IMR-90 (cell line): ENCODE measurements around the gene KRTAP5-9. TPM values are rescaled to one million over a fixed set of nuclear protein-coding genes. Genes with fewer than 3 reads are reported as not detected.

Source experiments
- ATAC-seq: fragments of 200-7000 bp; cut with Tn5 transposase; 2 replicates; pipeline ENCODE4 v1.9.1; 2020; ENCODE audit warnings: low read depth, mild to moderate bottlenecking, moderate library complexity
- BruUV-seq: library from RNA; stranded (reverse); fragments of 400-500 nt; replicated peaks from 2 replicates; lab custom pipeline; 2021; lab: Mats Ljungman, UMichigan
- CTCF ChIA-PET: fragments of 300-600 bp; formaldehyde crosslinking; extraction: SDS; loops from one replicate; lab custom pipeline; 2021; ENCODE audit warnings: antibody characterized with exemption; lab: Yijun Ruan, JAX
- POLR2A ChIA-PET: fragments of 300-600 bp; sonication (Branson Sonifier 250); formaldehyde crosslinking; loops from one replicate; lab custom pipeline; 2022; ENCODE audit warnings: antibody characterized with exemption; ENCODE audit not compliant: unreplicated experiment; lab: Charles Lee
- DNase-seq: peaks from one replicate; pipeline ENCODE4 v3.0.0; 2013
- H2AFZ ChIP-seq: replicated peaks from 2 replicates; pipeline ENCODE3; 2013; ENCODE audit warnings: low read length, mild to moderate bottlenecking; ENCODE audit not compliant: poor library complexity
- H2AK5ac ChIP-seq: 2 replicates; pipeline ENCODE4 v1.6.1; 2013; ENCODE audit warnings: low read depth, low read length, inconsistent platforms
- H2AK9ac ChIP-seq: replicated peaks from 2 replicates; pipeline ENCODE3; 2013; ENCODE audit warnings: mild to moderate bottlenecking, low read depth, low read length, moderate library complexity; ENCODE audit not compliant: poor library complexity
- H2BK120ac ChIP-seq: 2 replicates; pipeline ENCODE4 v1.6.1; 2013; ENCODE audit warnings: low read depth, low read length, inconsistent platforms
- H2BK15ac ChIP-seq: 3 replicates; pipeline ENCODE4 v1.6.1; 2013; ENCODE audit warnings: low read depth, low read length, inconsistent platforms
- H2BK20ac ChIP-seq: 2 replicates; pipeline ENCODE4 v1.6.1; 2013; ENCODE audit warnings: low read depth, mild to moderate bottlenecking, inconsistent platforms, low read length, moderate library complexity
- H2BK5ac ChIP-seq: 2 replicates; pipeline ENCODE4 v1.6.1; 2013; ENCODE audit warnings: mild to moderate bottlenecking, low read depth, low read length, inconsistent platforms; ENCODE audit not compliant: poor library complexity, severe bottlenecking
- H3K14ac ChIP-seq: replicated peaks from 2 replicates; pipeline ENCODE4 v1.6.1; 2013; ENCODE audit warnings: low read depth, low read length, inconsistent platforms
- H3K18ac ChIP-seq: 2 replicates; pipeline ENCODE4 v1.6.1; 2013; ENCODE audit warnings: low read depth, low read length, control low read depth
- H3K23ac ChIP-seq: 2 replicates; pipeline ENCODE4 v1.6.1; 2013; ENCODE audit warnings: low read depth, low read length, inconsistent platforms
- H3K27ac ChIP-seq: 2 replicates; pipeline ENCODE4 v1.5.1; 2013; ENCODE audit warnings: mild to moderate bottlenecking, control low read depth, low read length; ENCODE audit not compliant: insufficient read depth
- H3K27me3 ChIP-seq: 2 replicates; pipeline ENCODE4 v1.6.1; 2013; ENCODE audit warnings: low read length; ENCODE audit not compliant: control insufficient read depth, insufficient read depth
- H3K36me3 ChIP-seq: 2 replicates; pipeline ENCODE4 v1.6.1; 2013; ENCODE audit warnings: low read length, mixed read lengths; ENCODE audit not compliant: control insufficient read depth, insufficient read depth
- H3K4ac ChIP-seq: 2 replicates; pipeline ENCODE4 v1.6.1; 2013; ENCODE audit warnings: low read depth, low read length, inconsistent platforms
- H3K4me1 ChIP-seq: 2 replicates; pipeline ENCODE4 v1.6.1; 2013; ENCODE audit warnings: low read length, mixed read lengths; ENCODE audit not compliant: control insufficient read depth, insufficient read depth
- H3K4me2 ChIP-seq: 2 replicates; pipeline ENCODE4 v1.6.1; 2013; ENCODE audit warnings: low read depth, mild to moderate bottlenecking, control low read depth, low read length, moderate library complexity
- H3K4me3 ChIP-seq: 2 replicates; pipeline ENCODE4 v1.5.1; 2013; ENCODE audit warnings: low read depth, mild to moderate bottlenecking, control low read depth, low read length, moderate library complexity; ENCODE audit not compliant: insufficient read depth
- H3K56ac ChIP-seq: 2 replicates; pipeline ENCODE4 v1.6.1; 2013; ENCODE audit warnings: low read length, inconsistent platforms; ENCODE audit not compliant: insufficient read depth; ENCODE audit errors: extremely low read depth
- H3K79me1 ChIP-seq, 2 experiments: 2 replicates each; pipeline ENCODE4 v1.6.1; 2013; ENCODE audit warnings: low read length in 2 of 2, inconsistent platforms in 1 of 2, low read depth in 1 of 2
- H3K9ac ChIP-seq: 2 replicates; pipeline ENCODE4 v1.6.1; 2013; ENCODE audit warnings: low read depth, low read length, control low read depth
- H3K9me1 ChIP-seq: 2 replicates; pipeline ENCODE4 v1.6.1; 2013; ENCODE audit warnings: low read length, inconsistent platforms; ENCODE audit not compliant: insufficient read depth
- H3K9me3 ChIP-seq: 2 replicates; pipeline ENCODE4 v1.6.1; 2013; ENCODE audit warnings: low read length; ENCODE audit not compliant: control insufficient read depth, insufficient read depth
- H4K20me1 ChIP-seq: 2 replicates; pipeline ENCODE4 v1.6.1; 2013; ENCODE audit warnings: low read length, inconsistent platforms; ENCODE audit not compliant: insufficient read depth
- H4K5ac ChIP-seq: 2 replicates; pipeline ENCODE4 v1.6.1; 2013; ENCODE audit warnings: mild to moderate bottlenecking, low read depth, low read length, control low read depth
- H4K8ac ChIP-seq, 2 experiments: 2 replicates each; pipeline ENCODE4 v1.6.1; 2013; ENCODE audit warnings: low read depth in 2 of 2, low read length in 2 of 2, control low read depth in 1 of 2, inconsistent platforms in 1 of 2
- H4K91ac ChIP-seq: 2 replicates; pipeline ENCODE4 v1.6.1; 2013; ENCODE audit warnings: low read depth, low read length, inconsistent platforms; ENCODE audit not compliant: insufficient read depth
- BHLHE40 ChIP-seq: fragments of 150-350 bp; IDR thresholded peaks from 2 replicates; pipeline ENCODE4 v1.6.1; 2016; ENCODE audit warnings: mild to moderate bottlenecking, low read depth, low read length
- CEBPB ChIP-seq: IDR thresholded peaks from 2 replicates; pipeline ENCODE4 v1.6.1; 2012; ENCODE audit warnings: low read depth, low read length, improper control_type of control experiment
- CHD1 ChIP-seq: IDR thresholded peaks from 2 replicates; pipeline ENCODE4 v1.6.1; 2012; ENCODE audit warnings: low read depth, low read length, improper control_type of control experiment
- CTCF ChIP-seq: conservative IDR thresholded peaks from 2 replicates; pipeline ENCODE4 v1.5.1; 2012; ENCODE audit warnings: mild to moderate bottlenecking, low read depth, low read length, improper control_type of control experiment
- FOS ChIP-seq: fragments of 150-350 bp; IDR thresholded peaks from 2 replicates; pipeline ENCODE4 v1.6.1; 2016; ENCODE audit warnings: low read depth, low read length
- MAFK ChIP-seq: IDR thresholded peaks from 2 replicates; pipeline ENCODE4 v1.6.1; 2012; ENCODE audit warnings: low read depth, low read length, improper control_type of control experiment
- MAZ ChIP-seq: IDR thresholded peaks from 2 replicates; pipeline ENCODE4 v1.6.1; 2012; ENCODE audit warnings: low read depth, mild to moderate bottlenecking, low read length, improper control_type of control experiment, moderate library complexity, borderline replicate concordance
- MXI1 ChIP-seq: IDR thresholded peaks from 2 replicates; pipeline ENCODE4 v1.6.1; 2012; ENCODE audit warnings: low read depth, mild to moderate bottlenecking, low read length, moderate library complexity, borderline replicate concordance
- NFE2L2 ChIP-seq: fragments of 150-350 bp; IDR thresholded peaks from 2 replicates; pipeline ENCODE4 v1.6.1; 2016; ENCODE audit warnings: low read depth, mild to moderate bottlenecking, low read length
- POLR2A ChIP-seq: IDR thresholded peaks from 2 replicates; pipeline ENCODE4 v1.6.1; 2012; ENCODE audit warnings: mild to moderate bottlenecking, low read depth, low read length
- RAD21 ChIP-seq: IDR thresholded peaks from 2 replicates; pipeline ENCODE4 v1.6.1; 2012; ENCODE audit warnings: low read length, improper control_type of control experiment
- RCOR1 ChIP-seq: IDR thresholded peaks from 2 replicates; pipeline ENCODE4 v1.6.1; 2012; ENCODE audit warnings: mild to moderate bottlenecking, low read length, improper control_type of control experiment; ENCODE audit not compliant: insufficient replicate concordance
- RFX5 ChIP-seq: IDR thresholded peaks from 2 replicates; pipeline ENCODE4 v1.8.0; 2012; ENCODE audit warnings: low read depth, mild to moderate bottlenecking, low read length, moderate library complexity
- SMC3 ChIP-seq: fragments of 150-350 bp; IDR thresholded peaks from 2 replicates; pipeline ENCODE4 v1.6.1; 2016; ENCODE audit warnings: low read depth, mild to moderate bottlenecking, antibody characterized with exemption, low read length, moderate library complexity
- USF2 ChIP-seq: fragments of 150-350 bp; IDR thresholded peaks from 2 replicates; pipeline ENCODE4 v1.6.1; 2017; ENCODE audit warnings: mild to moderate bottlenecking, antibody characterized with exemption, low read length, low read depth
- WGBS, 2 experiments: methylation state at CpG; one replicate each; pipeline versions ENCODE4 v1.1.5 to v1.1.7; 2013; ENCODE audit warnings: missing lambda C conversion rate in 2 of 2; ENCODE audit not compliant: insufficient read length in 1 of 2; ENCODE audit errors: extremely low coverage in 2 of 2; 5-methylcytosine and 5-hydroxymethylcytosine counted together
- dilution Hi-C: fragments of 300-500 bp; cut with HindIII; formaldehyde crosslinking; loops from one replicate; pipeline ENCODE4 v1.14.3; 2018; ENCODE audit warnings: low sequenced_read_pairs; ENCODE audit not compliant: unreplicated experiment
- in situ Hi-C: fragments of 300-500 bp; cut with MboI; formaldehyde crosslinking; loops from 3 replicates; pipeline ENCODE4 v1.14.3; 2019; ENCODE audit warnings: low sequenced_read_pairs, inconsistent platforms, mixed read lengths
- intact Hi-C: fragments of 100-400 bp; cut with micrococcal nuclease; formaldehyde crosslinking; loops from 2 replicates; pipeline ENCODE4 v1.10.0; 2022
- polyA plus RNA-seq, 3 experiments: library from polyadenylated mRNA; depleted of rRNA; stranded (reverse); fragments of >200 nt; gene quantifications; 2 replicates each; pipeline ENCODE4 v1.2.3, GENCODE V29; 2012; ENCODE audit warnings: low replicate concordance in 1 of 3
- total RNA-seq: library from RNA; depleted of rRNA; stranded (reverse); fragments of >200 nt; gene quantifications from 2 replicates; pipeline ENCODE4 v1.2.3, GENCODE V29; 2012
- TF ChIP-seq, protein P1 (sequence below): fragments of 150-350 bp; IDR thresholded peaks from 2 replicates; pipeline ENCODE4 v1.6.1; 2016; ENCODE audit warnings: low read depth, mild to moderate bottlenecking, low read length, moderate library complexity, borderline replicate concordance

KRTAP5-9 gene
- total and polyA plus RNA-seq, 2 of the 4 experiments (the other 2 are of a cell fraction): 0.09 TPM; not detected in 1

- Histone ChIP-seq H3K4me2 (no peak overlapping the region), H3K27me3 (no peaks in the 10 kb centered on the region), H3K9ac (no peak overlapping the region), H3K4me1 (no peaks in the 10 kb centered on the region), H3K79me1 (no peaks in the 10 kb centered on the region), H2AK9ac (no peak overlapping the region), H3K18ac (no peak overlapping the region), H4K5ac (no peak overlapping the region), H4K20me1 (no peaks in the 10 kb centered on the region), H3K27ac (no peak overlapping the region), H3K9me3 (peaks cover 11% of the 10 kb centered on the region), H2BK20ac (no peak overlapping the region), H3K23ac (no peak overlapping the region), H2BK120ac (no peak overlapping the region), H3K56ac (no peak overlapping the region), H2AK5ac (no peak overlapping the region), H2BK5ac (no peak overlapping the region), H3K9me1 (no peaks in the 10 kb centered on the region), H2BK15ac (no peak overlapping the region), H3K36me3 (peaks cover 19% of the 10 kb centered on the region), H3K14ac (no peak overlapping the region), H2AFZ (no peak overlapping the region), H4K8ac (no peak overlapping the region), H3K4me3 (no peak overlapping the region), H3K4ac (no peak overlapping the region), H4K91ac (no peak overlapping the region)
- ATAC-seq: no peak
- POLR2A ChIA-PET: no interaction called here
- no TSS peak for BruUV-seq
- CTCF ChIA-PET: no interaction called here
- intact Hi-C loops (no loop called here), in situ Hi-C loops (no loop called here), dilution Hi-C loops (no loop called here)
- no peak for DNase-seq
- no peak for TF ChIP-seq FOS
- TF ChIP-seq RFX5: no peak
- no peak for TF ChIP-seq CHD1
- TF ChIP-seq NFE2L2: no peak
- TF ChIP-seq POLR2A: no peak
- TF ChIP-seq RCOR1: no peak
- TF ChIP-seq BHLHE40: no peak
- TF ChIP-seq USF2: no peak
- TF ChIP-seq MAZ: no peak
- no peak for TF ChIP-seq SMC3
- no peak for TF ChIP-seq RAD21
- TF ChIP-seq MXI1: no peak
- TF ChIP-seq, protein P1, sequence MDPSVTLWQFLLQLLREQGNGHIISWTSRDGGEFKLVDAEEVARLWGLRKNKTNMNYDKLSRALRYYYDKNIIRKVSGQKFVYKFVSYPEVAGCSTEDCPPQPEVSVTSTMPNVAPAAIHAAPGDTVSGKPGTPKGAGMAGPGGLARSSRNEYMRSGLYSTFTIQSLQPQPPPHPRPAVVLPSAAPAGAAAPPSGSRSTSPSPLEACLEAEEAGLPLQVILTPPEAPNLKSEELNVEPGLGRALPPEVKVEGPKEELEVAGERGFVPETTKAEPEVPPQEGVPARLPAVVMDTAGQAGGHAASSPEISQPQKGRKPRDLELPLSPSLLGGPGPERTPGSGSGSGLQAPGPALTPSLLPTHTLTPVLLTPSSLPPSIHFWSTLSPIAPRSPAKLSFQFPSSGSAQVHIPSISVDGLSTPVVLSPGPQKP: no peak
- TF ChIP-seq CTCF: no peak
- no peak for TF ChIP-seq CEBPB
- no peak for TF ChIP-seq MAFK
- 69% methylated on average over 7 of the region's 9 CpGs; no CpG with 5 or more reads in 1 of the 2 experiments for WGBS, 2 experiments
Measured at GRCh38 chr11:71505781-71506180, 42.4 kb upstream of the KRTAP5-9 start.
